K562 (cell line): ENCODE results near the gene GALNT18. TPM values are rescaled to one million over a fixed set of nuclear protein-coding genes. Genes with fewer than 3 reads are reported as not detected.

Experiments
- CEBPZ ChIP-seq: fragments of 150-350 bp; IDR thresholded peaks from 2 replicates; pipeline ENCODE4 v1.6.1; 2014; ENCODE audit warnings: low read depth, mild to moderate bottlenecking, low read length, borderline replicate concordance
- CTBP1 ChIP-seq: fragments of 450-650 bp; IDR thresholded peaks from 2 replicates; pipeline ENCODE4 v1.6.1; 2016; ENCODE audit warnings: borderline replicate concordance
- E2F4 ChIP-seq: sonication (generic); formaldehyde crosslinking; IDR thresholded peaks from 2 replicates; pipeline ENCODE4 v1.8.0; 2022; ENCODE audit warnings: mild to moderate bottlenecking, low read depth, missing genetic modification reagents
- EHMT2 ChIP-seq: fragments of 450-650 bp; IDR thresholded peaks from 2 replicates; pipeline ENCODE4 v1.6.1; 2018; ENCODE audit warnings: antibody characterized with exemption
- EP400 ChIP-seq: fragments of 450-650 bp; IDR thresholded peaks from 2 replicates; pipeline ENCODE4 v1.6.1; 2017; ENCODE audit warnings: antibody characterized with exemption, mild to moderate bottlenecking, moderate library complexity
- HMGN3 ChIP-seq: IDR thresholded peaks from 2 replicates; pipeline ENCODE4 v1.6.1; 2011; ENCODE audit warnings: borderline replicate concordance, low read depth, mild to moderate bottlenecking, mixed read lengths, low read length; ENCODE audit not compliant: insufficient read length; ENCODE audit errors: extremely low read depth
- MBD2 ChIP-seq: sonication (generic); IDR thresholded peaks from 2 replicates; pipeline ENCODE4 v1.6.1; 2016; ENCODE audit warnings: low read depth, borderline replicate concordance
- PYGO2 ChIP-seq: fragments of 450-650 bp; IDR thresholded peaks from 2 replicates; pipeline ENCODE4 v1.6.1; 2016; ENCODE audit warnings: mild to moderate bottlenecking, missing genetic modification characterization, moderate library complexity, missing compliant biosample characterization
- polyA plus RNA-seq, 8 experiments: library from polyadenylated mRNA; depleted of rRNA in 4 of 8; stranded (reverse) in 5 of 8; unstranded in 3 of 8; fragments of >200 nt; fragmentation: Nextera tagmentation in 2 of 8; fragmentation: Illumina TruSeq in 1 of 8; extraction: Ambion mirVana in 2 of 8; extraction: Trizol in 1 of 8; gene quantifications; 2 replicates each; pipeline versions ENCODE4 v1.2.1 to v1.2.3, GENCODE V29; 2011 to 2014; ENCODE audit warnings: inconsistent platforms in 1 of 8, missing spikeins in 1 of 8
- total RNA-seq, 7 experiments: library from RNA; depleted of rRNA in 6 of 7; stranded (reverse); fragments of >200 nt in 6 of 7; fragmentation: Illumina TruSeq in 2 of 7; extraction: Trizol in 2 of 7; gene quantifications; 2 replicates each; pipeline versions ENCODE4 v1.2.1 to v1.2.3, GENCODE V29; 2011 to 2021; ENCODE audit warnings: low replicate concordance in 1 of 7
- TF ChIP-seq, protein P1 (sequence below): fragments of 250-450 bp; sonication (Bioruptor Pico); IDR thresholded peaks from 2 replicates; pipeline ENCODE4 v1.6.1; 2021; ENCODE audit warnings: mild to moderate bottlenecking
- TF ChIP-seq, protein P2 (sequence below), 3 experiments: IDR thresholded peaks in 2 of 3; conservative IDR thresholded peaks in 1 of 3; 2 replicates each; pipeline ENCODE4 v1.5.1; 2011 to 2012; ENCODE audit warnings: low read length in 3 of 3, mild to moderate bottlenecking in 3 of 3, control low read depth in 2 of 3, improper control_type of control experiment in 1 of 3, inconsistent platforms in 1 of 3, low read depth in 1 of 3, mixed read lengths in 1 of 3, moderate library complexity in 1 of 3; ENCODE audit not compliant: insufficient read depth in 2 of 3

GALNT18 gene
- total and polyA plus RNA-seq, 9 of the 15 experiments (the other 6 are each of a cell fraction or from before 2014, with no cell fraction given) = not detected

DNA sequence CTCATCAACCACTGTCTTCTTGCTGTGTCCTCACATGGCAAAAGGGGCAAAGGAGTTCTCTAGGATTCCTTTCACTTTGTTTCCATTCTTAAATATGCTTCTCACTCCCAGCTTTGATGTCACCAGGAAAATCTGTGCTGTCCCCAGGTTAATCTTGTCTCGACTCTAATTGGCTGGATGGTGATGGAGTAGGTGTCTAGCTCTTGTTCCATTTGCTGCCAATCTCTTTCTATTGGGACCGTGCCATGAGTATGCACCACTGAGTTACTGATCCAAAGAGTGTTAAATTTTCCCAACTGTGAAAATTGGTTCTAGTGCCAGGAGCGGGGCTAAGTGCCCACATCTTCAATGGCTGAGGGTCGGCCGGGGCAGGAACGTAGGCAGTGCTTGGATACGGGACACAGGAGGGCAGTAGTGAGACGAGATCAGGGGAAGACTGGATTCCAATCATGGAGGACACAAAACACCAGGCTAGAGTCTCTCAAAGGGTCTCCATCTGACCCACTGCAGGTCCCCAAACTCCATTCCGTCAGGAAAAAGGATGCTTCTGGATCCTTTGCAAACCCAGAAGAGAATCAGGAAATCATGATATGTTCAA is 221.1 kb downstream of the GALNT18 start (continued):
- no peak for TF ChIP-seq CEBPZ
- TF ChIP-seq PYGO2 (tag) = no peak
- TF ChIP-seq MBD2 = no peak
- no peak for TF ChIP-seq CTBP1
- TF ChIP-seq, protein P1, sequence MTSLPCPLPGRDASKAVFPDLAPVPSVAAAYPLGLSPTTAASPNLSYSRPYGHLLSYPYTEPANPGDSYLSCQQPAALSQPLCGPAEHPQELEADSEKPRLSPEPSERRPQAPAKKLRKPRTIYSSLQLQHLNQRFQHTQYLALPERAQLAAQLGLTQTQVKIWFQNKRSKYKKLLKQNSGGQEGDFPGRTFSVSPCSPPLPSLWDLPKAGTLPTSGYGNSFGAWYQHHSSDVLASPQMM (CRISPR knock-in tag) = no peak
- TF ChIP-seq E2F4 (CRISPR knock-in tag) = no peak
- TF ChIP-seq EP400 = no peak
- TF ChIP-seq EHMT2 = no peak
- no peak for TF ChIP-seq HMGN3
- TF ChIP-seq, protein P2, sequence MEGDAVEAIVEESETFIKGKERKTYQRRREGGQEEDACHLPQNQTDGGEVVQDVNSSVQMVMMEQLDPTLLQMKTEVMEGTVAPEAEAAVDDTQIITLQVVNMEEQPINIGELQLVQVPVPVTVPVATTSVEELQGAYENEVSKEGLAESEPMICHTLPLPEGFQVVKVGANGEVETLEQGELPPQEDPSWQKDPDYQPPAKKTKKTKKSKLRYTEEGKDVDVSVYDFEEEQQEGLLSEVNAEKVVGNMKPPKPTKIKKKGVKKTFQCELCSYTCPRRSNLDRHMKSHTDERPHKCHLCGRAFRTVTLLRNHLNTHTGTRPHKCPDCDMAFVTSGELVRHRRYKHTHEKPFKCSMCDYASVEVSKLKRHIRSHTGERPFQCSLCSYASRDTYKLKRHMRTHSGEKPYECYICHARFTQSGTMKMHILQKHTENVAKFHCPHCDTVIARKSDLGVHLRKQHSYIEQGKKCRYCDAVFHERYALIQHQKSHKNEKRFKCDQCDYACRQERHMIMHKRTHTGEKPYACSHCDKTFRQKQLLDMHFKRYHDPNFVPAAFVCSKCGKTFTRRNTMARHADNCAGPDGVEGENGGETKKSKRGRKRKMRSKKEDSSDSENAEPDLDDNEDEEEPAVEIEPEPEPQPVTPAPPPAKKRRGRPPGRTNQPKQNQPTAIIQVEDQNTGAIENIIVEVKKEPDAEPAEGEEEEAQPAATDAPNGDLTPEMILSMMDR (IDR thresholded peaks at IDR 0.05 in 2 of 3, conservative IDR thresholded peaks at IDR 0.05 in 1 of 3; ENCODE audit: insufficient read depth in 2 of 3, low read depth in 1 of 3, low read length in 3 of 3) = peak; percentile 41 to 56 (median 52)
